22Rv1 (cell line): ENCODE measurements around the gene GSG1L.
"Not testable (repeated sequence)": the region's sequence is repeated elsewhere in the genome, so short reads cannot be mapped to it uniquely, and the experiment has no call there.

Experiments used
- H3K27ac ChIP-seq: fragments of 450-650 bp; 2 replicates; pipeline ENCODE4 v1.5.1; 2017
- ZFX ChIP-seq: fragments of 450-650 bp; IDR thresholded peaks from 2 replicates; pipeline ENCODE4 v1.6.1; 2017; ENCODE audit warnings: antibody characterized with exemption, borderline replicate concordance
- TF ChIP-seq, protein P1 (sequence below): fragments of 450-650 bp; IDR thresholded peaks from 2 replicates; pipeline ENCODE4 v1.5.1; 2017; ENCODE audit warnings: mild to moderate bottlenecking

The GSG1L gene

DNA sequence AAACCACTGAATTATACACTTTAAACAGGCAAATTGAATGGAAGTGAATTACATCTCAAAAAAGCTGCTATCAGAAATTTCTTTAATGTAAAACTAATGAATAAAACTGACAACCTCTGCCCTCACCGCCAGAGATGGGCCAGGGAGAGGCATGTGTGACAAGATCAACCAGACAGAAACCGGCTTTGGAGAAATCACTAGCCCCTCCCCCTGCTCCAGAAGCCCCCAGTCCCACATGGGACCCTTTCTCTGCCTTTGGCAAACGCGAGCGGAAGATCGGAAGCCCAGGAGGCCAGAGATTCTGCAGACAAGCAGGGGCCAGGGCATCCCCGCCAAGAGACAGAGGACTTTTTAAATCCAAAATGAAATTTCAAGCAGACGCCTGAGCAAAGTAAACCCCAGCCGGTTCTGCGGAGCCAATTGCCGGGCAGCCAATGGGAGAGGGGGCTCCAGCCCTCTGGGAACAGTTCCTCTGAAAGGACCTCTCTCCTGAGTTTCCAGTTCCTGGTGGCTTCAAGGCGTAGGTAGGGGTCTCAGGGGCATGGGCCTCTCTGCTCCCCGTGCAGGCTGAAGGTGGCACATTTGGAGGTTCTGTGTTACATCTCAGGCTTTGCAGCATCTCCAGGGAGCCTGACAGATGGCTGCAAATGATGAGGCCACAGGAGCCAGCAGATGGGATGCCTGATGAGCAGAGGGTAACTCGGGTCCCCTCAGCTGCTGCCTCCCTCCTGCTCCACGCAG is 118.1 kb downstream of the GSG1L start:
- TF ChIP-seq, protein P1, sequence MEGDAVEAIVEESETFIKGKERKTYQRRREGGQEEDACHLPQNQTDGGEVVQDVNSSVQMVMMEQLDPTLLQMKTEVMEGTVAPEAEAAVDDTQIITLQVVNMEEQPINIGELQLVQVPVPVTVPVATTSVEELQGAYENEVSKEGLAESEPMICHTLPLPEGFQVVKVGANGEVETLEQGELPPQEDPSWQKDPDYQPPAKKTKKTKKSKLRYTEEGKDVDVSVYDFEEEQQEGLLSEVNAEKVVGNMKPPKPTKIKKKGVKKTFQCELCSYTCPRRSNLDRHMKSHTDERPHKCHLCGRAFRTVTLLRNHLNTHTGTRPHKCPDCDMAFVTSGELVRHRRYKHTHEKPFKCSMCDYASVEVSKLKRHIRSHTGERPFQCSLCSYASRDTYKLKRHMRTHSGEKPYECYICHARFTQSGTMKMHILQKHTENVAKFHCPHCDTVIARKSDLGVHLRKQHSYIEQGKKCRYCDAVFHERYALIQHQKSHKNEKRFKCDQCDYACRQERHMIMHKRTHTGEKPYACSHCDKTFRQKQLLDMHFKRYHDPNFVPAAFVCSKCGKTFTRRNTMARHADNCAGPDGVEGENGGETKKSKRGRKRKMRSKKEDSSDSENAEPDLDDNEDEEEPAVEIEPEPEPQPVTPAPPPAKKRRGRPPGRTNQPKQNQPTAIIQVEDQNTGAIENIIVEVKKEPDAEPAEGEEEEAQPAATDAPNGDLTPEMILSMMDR = no peak
- no peak for TF ChIP-seq ZFX

DNA sequence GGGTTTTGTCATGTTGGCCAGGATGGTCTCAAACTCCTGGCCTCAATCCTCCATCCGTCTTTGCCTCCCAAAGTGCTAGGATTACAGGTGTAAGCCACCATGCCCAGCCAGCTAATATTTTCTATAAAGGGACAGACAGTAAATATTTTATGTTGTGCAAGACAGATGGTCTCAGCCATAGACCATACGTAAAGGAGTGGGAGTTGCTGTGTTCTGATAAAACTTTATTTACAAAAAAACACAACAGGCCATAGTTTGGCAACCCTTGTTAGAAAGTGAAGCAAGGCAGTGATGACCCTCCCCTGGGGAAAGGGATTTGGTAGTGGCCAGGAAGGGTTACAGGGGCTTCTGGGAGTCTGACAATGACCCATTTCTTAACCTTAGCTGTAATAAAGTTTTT is 119.7 kb downstream of the GSG1L start:
- TF ChIP-seq, protein P1 = no peak
- no peak for TF ChIP-seq ZFX
- H3K27ac ChIP-seq = no peak overlapping the region

More for the DNA sequence above, 118.1 kb downstream of the GSG1L start:
- no peak overlapping the region for H3K27ac ChIP-seq

DNA sequence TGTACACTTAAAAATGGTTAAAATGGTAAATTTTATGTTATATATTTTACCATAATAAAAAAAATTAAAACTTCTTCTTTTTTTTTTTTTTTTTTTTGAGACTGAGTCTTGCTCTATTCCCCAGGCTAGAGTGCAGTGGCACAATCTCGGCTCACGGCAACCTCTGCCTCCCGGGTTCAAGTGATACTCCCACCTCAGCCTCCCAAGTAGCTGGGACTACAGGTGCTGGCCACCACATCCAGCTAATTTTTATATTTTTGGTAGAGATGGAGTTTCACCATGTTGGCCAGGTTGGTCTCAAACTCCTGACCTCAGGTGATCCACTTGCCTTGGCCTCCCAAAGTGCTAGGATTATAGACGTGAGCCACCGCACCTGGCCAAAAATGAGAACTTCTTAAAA is 121.4 kb downstream of the GSG1L start:
- not testable (repeated sequence) for H3K27ac ChIP-seq

DNA sequence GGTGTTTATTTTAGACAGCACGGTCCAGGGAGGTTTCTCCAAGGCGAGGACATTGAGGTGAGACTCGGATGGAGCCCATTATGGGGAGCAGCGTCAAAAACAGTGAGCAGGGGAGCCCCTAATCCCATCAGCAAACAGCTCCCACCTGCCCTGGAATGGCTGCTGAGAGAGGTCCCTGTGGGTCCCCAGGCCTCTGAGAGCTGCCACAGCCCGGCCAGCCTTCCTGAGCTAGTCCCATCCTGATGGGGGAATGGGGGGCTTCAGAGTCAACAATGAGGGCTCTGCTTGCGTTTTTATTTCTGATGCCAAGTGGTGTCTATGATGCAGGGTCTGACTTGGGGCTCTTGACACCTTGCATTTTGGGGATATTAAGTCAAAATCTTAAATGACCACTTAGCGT is 128.4 kb downstream of the GSG1L start:
- H3K27ac ChIP-seq = no peak overlapping the region
- TF ChIP-seq, protein P1 = no peak
- no peak for TF ChIP-seq ZFX

DNA sequence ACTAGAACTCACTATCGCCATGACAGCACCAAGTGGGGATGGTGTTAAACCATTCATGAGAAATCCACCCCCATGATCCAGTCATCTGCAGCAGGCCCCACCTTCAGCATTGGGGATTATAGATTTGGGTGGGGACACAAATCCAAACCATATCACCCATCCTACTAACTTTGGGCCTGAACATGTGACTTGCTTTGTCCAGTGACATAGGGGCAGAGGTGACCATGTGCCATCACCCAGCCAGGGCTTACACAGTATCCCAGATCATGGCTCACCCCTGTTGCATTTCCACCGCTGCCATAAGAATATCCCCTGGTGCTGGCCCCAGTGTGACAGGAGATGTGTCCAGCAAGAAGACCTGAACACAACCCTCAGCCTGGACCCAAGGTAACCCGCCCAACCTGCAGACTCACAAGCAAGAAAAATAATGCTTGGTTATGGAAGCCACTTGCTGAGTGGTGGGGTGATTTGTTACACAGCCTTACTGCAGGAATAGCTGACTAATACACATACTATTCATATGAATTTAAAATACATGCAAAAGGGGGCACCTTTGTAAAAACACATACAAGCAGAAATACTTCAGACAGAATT is 130.9 kb downstream of the GSG1L start:
- no peak for TF ChIP-seq ZFX
- TF ChIP-seq, protein P1 = no peak

DNA sequence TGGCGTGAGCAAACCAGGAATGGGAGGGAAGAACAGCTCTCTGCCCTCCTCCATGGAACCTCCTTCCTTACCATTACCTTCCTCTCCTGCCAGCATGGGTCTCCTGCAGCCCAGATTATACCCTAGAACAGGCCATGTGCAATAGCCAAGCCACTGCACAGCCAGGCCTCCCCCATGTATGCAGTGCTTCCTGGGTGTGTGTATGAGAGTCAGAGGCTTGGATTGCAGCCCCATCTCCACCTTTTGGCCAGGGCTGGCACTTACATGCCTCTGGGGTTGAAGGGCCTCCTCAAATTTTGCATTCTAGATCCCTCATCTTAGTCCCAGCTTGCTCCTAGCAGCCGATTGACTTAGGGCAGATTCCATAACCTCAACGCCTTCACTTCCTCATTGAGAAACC is 133.7 kb downstream of the GSG1L start:
- no peak overlapping the region for H3K27ac ChIP-seq
- no peak for TF ChIP-seq ZFX
- TF ChIP-seq, protein P1 = no peak

More for the DNA sequence above, 130.9 kb downstream of the GSG1L start:
- no peak overlapping the region for H3K27ac ChIP-seq

DNA sequence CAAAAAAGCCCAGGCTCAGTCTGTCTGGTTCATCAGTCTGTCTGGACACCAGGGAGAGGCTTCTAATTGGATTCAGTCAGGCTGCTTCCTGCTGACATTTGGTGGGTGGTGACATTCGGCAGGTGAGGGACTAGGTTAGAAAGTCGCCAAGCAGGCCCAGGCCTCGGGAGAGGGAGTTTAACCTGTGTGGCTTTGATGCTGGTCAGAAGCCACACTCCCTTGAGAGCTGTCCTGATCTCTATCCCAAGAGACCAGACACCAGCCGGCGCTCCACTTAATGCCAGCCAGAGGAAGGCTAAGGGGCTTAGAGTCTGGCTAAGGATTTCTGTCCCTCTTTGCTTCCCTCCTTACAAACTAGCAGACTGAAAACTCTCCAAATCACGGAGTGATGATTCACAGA is 135.0 kb downstream of the GSG1L start:
- no peak overlapping the region for H3K27ac ChIP-seq
- TF ChIP-seq, protein P1 = no peak
- TF ChIP-seq ZFX = no peak
